BJ (cell line): ENCODE data around the gene TNIP2. TPM values are rescaled to one million over a fixed set of nuclear protein-coding genes. Genes with fewer than 3 reads are reported as not detected.

Experiments used
- CTCF ChIA-PET: fragments of 350-600 bp; formaldehyde crosslinking; extraction: SDS; loops from one replicate; lab custom pipeline; 2021; ENCODE audit warnings: antibody characterized with exemption, inconsistent platforms; lab: Yijun Ruan, JAX
- POLR2A ChIA-PET: fragments of 300-600 bp; sonication (Branson Sonifier 250); formaldehyde crosslinking; extraction: SDS; loops from one replicate; lab custom pipeline; 2021; ENCODE audit warnings: antibody characterized with exemption; lab: Charles Lee
- DNase-seq: peaks from one replicate; pipeline ENCODE4 v3.0.0-alpha.2; 2011; ENCODE audit warnings: low read depth
- H3K27me3 ChIP-seq: 2 replicates; pipeline ENCODE4 v1.6.0; 2011; ENCODE audit warnings: low read length; ENCODE audit not compliant: control insufficient read depth, insufficient read depth
- H3K36me3 ChIP-seq: 2 replicates; pipeline ENCODE4 v1.5.1; 2011; ENCODE audit warnings: low read length; ENCODE audit not compliant: control insufficient read depth, insufficient read depth
- H3K4me3 ChIP-seq: 2 replicates; pipeline ENCODE4 v1.5.1; 2011; ENCODE audit warnings: low read depth, mild to moderate bottlenecking, control low read depth, low read length
- polyA plus RNA-seq: library from polyadenylated mRNA; depleted of rRNA; stranded (reverse); fragments of >200 nt; gene quantifications from 2 replicates; pipeline ENCODE4 v1.2.3, GENCODE V29; 2011
- TF ChIP-seq, protein P1 (sequence below): IDR thresholded peaks from 2 replicates; pipeline ENCODE4 v1.5.1; 2011; ENCODE audit warnings: low read depth, mild to moderate bottlenecking, control low read depth, inconsistent platforms, low read length, moderate library complexity; ENCODE audit not compliant: insufficient read depth

The TNIP2 gene
- polyA plus RNA-seq, 1 experiment: 48.1 TPM

DNA sequence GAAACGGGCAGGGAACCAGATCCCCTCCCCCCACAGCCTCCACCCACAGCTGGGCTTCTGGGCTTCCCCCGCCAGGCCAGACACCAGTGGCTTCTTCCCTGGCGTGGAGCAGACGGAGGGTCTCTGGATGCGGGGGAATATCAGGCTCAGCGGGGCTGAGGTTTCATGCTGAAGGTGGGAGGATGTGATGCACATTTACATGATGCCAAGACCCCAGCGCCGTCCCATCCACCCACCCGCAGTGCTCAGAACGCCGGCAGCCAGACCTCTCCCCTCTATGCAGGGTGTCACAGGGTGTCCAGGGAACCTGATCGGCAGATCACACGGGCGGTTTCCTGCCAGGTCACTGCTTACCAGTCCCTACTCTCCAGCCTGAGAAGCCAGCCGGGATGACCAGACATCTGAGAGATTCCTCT, 12.8 kb upstream of the TNIP2 start:
- POLR2A ChIA-PET: no interaction called here
- TF ChIP-seq, protein P1, sequence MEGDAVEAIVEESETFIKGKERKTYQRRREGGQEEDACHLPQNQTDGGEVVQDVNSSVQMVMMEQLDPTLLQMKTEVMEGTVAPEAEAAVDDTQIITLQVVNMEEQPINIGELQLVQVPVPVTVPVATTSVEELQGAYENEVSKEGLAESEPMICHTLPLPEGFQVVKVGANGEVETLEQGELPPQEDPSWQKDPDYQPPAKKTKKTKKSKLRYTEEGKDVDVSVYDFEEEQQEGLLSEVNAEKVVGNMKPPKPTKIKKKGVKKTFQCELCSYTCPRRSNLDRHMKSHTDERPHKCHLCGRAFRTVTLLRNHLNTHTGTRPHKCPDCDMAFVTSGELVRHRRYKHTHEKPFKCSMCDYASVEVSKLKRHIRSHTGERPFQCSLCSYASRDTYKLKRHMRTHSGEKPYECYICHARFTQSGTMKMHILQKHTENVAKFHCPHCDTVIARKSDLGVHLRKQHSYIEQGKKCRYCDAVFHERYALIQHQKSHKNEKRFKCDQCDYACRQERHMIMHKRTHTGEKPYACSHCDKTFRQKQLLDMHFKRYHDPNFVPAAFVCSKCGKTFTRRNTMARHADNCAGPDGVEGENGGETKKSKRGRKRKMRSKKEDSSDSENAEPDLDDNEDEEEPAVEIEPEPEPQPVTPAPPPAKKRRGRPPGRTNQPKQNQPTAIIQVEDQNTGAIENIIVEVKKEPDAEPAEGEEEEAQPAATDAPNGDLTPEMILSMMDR: no peak
- no peaks in the 10 kb centered on the region for H3K36me3 ChIP-seq
- no peaks in the 10 kb centered on the region for H3K27me3 ChIP-seq
- CTCF ChIA-PET: no interaction called here
- DNase-seq: no peak
- no peak overlapping the region for H3K4me3 ChIP-seq

DNA sequence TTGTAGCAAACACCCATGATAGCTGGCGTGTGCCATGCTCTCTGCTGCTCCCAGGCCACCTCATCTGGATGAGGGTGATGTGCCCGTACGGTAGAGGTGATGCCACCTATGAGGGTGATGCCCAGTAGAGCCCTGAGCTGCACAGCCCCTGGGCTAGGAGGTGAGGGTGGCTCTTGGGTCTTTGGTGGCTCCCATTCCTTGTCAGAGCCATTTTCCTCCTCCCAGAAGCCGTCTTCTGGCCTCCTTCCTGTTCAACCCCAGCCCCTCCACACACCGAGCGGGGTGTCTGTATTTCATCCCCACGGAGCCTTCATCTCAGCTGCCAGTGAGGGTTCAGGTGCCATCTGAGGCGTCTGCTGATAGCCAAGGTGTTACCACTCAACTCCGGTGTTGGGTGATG, 12.0 kb upstream of the TNIP2 start:
- ChIA-PET CTCF (no interaction called here), POLR2A (no interaction called here)
- Histone ChIP-seq H3K36me3 (no peaks in the 10 kb centered on the region), H3K4me3 (no peak overlapping the region), H3K27me3 (no peaks in the 10 kb centered on the region)
- TF ChIP-seq, protein P1: no peak
- no peak for DNase-seq

DNA sequence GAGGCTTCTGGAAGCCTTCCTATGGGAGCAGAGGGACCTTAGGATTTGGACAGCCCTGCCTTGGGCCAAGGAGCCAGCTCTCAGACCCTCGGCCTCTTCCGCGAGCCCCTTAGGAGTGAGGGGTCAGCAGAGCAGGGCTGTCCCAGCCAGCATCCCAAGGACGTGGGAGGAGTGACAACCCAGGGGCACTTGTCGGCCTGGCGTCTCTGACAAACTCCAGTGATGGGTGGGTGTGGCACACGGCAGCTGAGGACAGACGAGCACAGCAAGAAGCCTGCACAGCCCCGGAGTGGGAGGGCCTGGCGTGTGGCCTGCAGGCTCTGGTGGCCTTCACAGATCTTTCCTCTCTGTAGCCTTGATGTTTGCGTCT, 11.6 kb upstream of the TNIP2 start:
- no peak overlapping the region for H3K4me3 ChIP-seq
- ChIA-PET CTCF (interaction anchor here (0.8 kb wide), 1 partner anchor 195 kb away, joined by 3 read pairs; no protein-coding TSS in a partner anchor), POLR2A (no interaction called here)
- no peaks in the 10 kb centered on the region for H3K27me3 ChIP-seq
- no peak for DNase-seq
- H3K36me3 ChIP-seq: no peaks in the 10 kb centered on the region
- TF ChIP-seq, protein P1: no peak

DNA sequence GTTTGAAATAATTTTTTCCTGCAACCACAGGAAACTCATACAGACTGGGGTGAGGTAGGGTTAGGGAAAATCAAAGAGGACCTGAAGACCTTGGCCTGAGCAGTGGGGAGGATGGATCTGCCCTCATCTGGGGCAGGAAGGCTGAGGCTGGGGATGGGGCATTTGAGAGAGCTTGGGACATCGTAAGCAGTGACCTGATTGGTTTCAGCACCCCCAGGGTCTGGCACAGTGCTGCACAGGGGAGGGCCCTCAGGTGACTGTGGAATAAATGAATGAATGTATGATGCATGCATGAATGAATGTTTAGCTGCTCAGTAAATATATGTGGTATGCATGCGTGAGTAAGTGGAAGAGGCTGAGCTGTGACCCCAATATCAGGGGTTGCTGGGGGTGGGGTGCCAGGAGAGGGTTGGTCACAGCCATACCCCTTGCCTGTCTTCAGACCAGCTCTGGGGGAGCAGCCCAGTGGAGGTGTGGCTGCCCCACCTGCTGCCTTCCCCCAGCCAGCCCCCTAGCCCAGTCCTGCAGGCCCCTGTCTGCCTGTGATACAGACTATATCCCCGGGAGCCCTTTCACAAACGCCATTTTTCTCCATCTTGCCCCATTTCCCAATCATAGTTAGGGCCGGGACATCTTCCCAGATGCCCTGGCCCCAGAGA, 11.0 kb upstream of the TNIP2 start:
- no peak for DNase-seq
- Histone ChIP-seq H3K36me3 (no peaks in the 10 kb centered on the region), H3K27me3 (no peaks in the 10 kb centered on the region), H3K4me3 (no peak overlapping the region)
- CTCF ChIA-PET: interaction anchor here (0.8 to 1.0 kb wide), 2 partner anchors 11 to 195 kb away, joined by 3 read pairs; partner anchors contain the start of gene TNIP2
- TF ChIP-seq, protein P1: no peak
- POLR2A ChIA-PET: no interaction called here

DNA sequence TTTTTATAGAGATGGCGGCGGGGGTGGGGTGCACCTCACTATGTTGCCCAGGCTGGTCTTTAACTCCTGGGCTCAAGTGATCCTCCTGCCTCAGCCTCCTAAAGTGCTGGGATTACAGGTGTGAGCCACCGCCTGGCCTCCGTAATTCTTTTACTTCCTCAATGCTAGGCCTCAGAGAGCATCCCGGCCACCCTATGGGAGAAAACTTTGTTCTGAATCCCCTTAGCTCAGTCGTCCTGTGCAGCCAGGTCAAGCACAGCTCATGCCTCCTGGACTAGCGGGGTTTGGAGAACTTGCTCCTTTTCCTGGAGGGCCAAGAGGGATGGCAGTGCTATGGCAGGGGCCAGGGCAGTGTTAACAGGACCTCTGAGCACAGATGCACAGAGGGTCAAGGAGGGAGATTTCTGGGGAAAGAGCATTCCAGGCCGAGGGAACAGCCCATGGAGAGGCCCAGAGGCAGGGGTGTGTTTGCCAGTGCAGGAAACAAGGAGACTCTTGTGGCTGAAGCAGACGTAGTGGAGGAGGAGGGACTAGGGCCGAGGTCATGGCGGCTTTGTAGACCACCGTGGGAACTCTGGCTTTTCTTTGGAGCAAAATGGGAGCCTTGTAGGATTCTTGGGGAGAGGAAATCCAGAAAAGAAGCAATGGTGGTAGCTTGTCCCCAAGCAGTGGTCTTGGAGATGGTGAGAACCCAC, 9.8 kb upstream of the TNIP2 start:
- Histone ChIP-seq H3K27me3 (no peaks in the 10 kb centered on the region), H3K36me3 (no peaks in the 10 kb centered on the region), H3K4me3 (no peak overlapping the region)
- DNase-seq: no peak
- ChIA-PET CTCF (interaction anchor here (1.0 kb wide), 1 partner anchor 10 kb away, joined by 3 read pairs; the partner anchor contains the start of gene TNIP2), POLR2A (no interaction called here)
- TF ChIP-seq, protein P1: no peak
